SKM-1 (cell line): ENCODE data around the gene CPA2.

Source experiments
- DNase-seq: peaks from one replicate; lab custom pipeline; 2025; ENCODE audit not compliant: unreplicated experiment; lab: John Stamatoyannopoulos, UW

CPA2 gene

GRCh38 chr7:130279286-130279685, 12.6 kb downstream of the CPA2 start:
- no peak for DNase-seq

GRCh38 chr7:130279906-130280305, 13.2 kb downstream of the CPA2 start:
- no peak for DNase-seq

DNA sequence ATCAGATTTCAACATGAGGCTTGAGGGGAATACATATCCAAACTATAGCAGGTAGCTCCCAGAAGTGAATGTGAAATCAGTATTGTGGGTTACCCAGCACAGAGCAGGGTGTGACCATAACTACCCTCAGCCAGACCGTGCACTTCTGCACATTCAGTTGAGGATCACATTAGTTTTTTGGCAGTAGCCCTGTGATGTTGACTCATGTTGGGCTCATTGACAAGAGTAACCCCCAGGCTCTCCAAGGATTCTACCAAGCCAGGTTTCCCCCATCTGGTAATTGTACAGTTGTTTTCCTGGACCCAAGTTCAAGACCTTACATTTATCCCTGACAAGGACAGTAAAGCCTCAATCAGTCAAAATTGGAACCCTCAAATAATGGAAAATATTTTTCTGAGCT, 14.6 kb downstream of the CPA2 start:
- DNase-seq: no peak

- no peak for DNase-seq
These were observed 20.2 kb downstream of the CPA2 start for GRCh38 chr7:130286881-130287280.

GRCh38 chr7:130288168-130288567, 21.5 kb downstream of the CPA2 start:
- no peak for DNase-seq

- no peak for DNase-seq
These were observed 22.2 kb downstream of the CPA2 start for GRCh38 chr7:130288829-130289228.

DNA sequence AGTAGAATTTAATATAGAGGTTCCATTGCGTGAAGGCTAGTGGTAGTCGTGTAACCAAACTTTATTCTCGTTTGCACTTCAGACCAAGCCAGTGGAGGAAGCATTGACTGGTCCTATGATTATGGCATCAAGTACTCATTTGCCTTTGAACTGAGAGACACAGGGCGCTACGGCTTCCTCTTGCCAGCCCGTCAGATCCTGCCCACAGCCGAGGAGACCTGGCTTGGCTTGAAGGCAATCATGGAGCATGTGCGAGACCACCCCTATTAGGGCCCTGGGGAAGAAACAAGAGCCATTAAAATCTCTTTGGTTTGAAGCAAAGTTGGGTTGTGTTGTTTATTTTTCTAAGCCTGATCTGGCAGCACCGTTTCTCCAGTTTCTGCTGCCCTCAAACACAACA, 22.8 kb downstream of the CPA2 start:
- no peak for DNase-seq

DNA sequence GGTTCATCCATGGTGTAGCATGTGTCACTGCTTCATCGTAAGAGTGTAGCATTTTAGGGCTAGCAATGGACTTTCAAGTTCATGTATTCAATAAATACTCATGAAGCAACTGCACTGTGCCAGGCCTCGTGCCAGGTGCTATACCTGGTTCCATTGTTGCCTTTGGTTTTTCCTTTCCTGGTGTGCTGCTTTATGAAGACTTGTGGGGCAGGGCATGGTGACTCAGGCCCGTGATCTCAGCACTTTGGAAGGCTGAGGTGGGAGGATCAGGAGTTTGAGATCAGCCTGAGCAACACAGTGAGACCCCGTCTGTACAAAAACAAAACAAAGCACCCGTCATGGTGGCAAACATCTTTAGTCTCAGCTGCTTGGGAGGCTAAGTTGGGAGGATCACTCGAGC, 24.1 kb downstream of the CPA2 start:
- no peak for DNase-seq

GRCh38 chr7:130292682-130293257, 26.1 kb downstream of the CPA2 start, which contains the start of gene CPA4:
Gene CPA4 (plus strand): TSS chr7:130293161. CDS start chr7:130293181, 20 bp downstream.
- DNase-seq: no peak

DNA sequence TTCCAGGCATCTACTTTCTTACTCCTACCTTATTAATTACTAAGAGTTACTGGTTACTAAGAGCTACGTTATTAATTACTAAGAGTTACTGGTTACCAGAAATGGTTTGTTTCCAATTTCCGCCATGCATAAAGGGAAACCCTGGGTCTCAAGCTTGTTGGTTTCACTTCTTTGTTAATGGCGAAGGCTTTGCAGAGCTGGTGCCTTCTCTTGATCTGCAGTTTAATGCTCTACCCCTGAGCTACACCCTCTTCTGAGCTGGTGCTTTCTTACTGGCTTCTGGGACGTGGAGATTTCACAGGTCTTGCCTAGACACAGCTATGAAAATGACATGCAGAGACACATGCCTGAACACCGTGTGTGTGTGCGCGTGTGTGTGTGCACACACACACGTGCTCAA, 26.9 kb downstream of the CPA2 start:
- no peak for DNase-seq

DNA sequence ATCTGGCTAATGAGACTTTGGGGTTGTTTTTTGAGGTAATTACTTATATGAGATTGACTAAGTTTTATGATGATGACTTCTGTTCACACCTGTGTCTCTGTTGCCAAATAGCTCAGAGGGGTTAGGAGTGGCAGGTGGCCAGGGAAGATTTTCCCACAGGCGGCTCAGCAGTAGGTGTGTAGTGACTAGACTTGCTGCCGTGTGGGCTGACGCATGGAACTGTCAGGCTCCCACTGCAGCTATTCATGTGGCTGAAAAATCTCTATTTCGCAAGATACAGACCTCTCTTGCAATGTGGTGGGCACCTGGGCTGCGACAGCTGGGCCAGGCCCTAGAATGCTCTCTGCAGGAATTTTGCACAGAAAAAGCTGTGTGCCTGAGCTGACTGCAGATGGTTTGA, 27.7 kb downstream of the CPA2 start:
- no peak for DNase-seq

GRCh38 chr7:130296221-130296951, 29.7 kb downstream of the CPA2 start:
- DNase-seq: no peak

DNA sequence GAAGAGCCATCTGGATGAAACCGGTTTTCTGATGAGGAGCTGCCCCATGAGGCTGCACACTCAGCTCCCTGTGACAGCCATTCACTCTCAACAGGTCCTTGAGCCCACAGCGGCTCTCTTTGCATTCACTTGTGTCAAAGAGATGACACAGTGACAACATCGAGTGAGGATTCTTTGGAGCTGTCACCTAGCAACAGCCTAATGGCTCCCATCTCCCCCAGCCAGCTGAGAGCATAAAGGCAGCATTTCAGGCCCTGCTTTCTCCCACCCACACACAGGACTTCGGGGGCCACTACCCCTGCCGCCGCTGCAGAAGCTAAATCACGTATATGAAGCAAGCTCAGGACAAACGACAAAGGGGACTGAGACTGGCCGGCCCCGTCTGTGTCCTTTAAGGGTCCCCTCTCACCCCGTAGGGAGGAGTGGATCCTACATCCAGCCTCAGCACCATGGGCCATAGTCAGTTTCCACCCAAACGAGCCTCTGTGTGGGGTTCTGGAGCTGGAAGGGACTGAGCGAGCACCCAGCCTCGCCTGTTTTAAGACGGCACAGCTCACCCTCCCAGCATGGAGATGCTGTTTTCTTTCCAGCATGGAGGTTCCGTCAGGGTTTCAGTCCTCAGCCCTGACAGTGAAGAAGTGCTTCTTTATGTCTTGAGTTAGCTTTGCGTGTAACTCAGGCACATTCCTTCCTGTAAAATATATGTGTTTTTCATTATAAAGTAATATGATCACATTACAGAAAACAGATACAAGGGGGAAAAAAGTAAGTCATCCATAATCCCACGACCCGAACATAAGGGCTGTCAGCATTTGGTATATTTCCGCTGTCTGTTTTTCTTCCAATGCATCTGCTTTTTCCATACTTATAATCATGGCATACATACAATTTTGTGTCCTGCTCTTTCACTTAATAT, 31.2 kb downstream of the CPA2 start:
- no peak for DNase-seq

- no peak for DNase-seq
These were observed 32.1 kb downstream of the CPA2 start for GRCh38 chr7:130298544-130299326.

GRCh38 chr7:130299866-130300265, 33.2 kb downstream of the CPA2 start:
- no peak for DNase-seq

DNA sequence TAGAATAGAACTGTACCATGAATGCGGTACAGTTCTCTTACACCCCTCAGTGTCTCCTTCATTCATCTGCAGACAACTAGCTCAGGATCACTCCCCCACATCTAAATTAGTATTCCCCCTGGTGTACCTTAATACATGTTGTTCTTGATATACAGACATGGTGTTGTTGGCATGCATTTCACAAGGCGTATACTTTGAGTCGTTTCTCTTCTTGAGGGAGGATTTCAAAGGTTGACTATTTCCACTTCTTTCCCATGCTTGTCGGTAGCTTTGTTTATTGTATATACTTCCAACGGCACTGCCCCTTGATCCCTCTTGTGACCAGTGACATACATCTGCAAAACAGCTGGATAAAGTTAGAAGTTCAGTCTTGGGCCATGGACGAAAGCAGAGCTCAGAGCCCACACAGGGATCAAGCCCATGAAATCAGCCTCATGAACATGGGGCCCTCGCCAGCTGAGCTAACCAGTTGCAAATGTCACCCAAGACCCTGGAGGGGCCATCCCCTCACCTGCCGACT, 34.9 kb downstream of the CPA2 start:
- no peak for DNase-seq

- DNase-seq: no peak
These were observed 36.0 kb downstream of the CPA2 start for GRCh38 chr7:130302649-130303048.

DNA sequence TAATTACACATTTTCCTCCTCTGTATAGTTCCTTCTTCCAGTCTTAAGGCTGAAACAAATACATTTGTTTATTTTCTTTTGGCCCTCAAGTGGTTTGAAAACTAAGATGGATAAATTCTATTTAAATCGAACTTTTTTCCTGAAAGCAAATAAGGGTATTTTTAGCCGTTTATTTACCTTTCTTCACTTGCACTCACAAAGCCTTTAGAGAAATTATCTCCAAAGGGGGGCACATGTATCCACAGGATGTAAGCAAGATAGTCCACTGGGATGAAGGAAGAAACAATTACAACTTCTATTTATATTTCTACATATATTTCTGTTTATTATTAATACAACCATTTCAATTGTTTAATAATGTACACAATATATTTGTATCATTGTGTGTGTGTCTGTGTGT, 36.5 kb downstream of the CPA2 start:
- DNase-seq: no peak

GRCh38 chr7:130303551-130303950, 36.9 kb downstream of the CPA2 start:
- DNase-seq: no peak

- DNase-seq: no peak
These were observed 37.3 kb downstream of the CPA2 start for GRCh38 chr7:130303982-130304381.

GRCh38 chr7:130304878-130305277, 38.2 kb downstream of the CPA2 start:
- DNase-seq: no peak
